ES-I3 (cell line): ENCODE data around the gene PHRF1.

Experiments
- H3K36me3 ChIP-seq: 2 replicates; pipeline ENCODE4 v1.6.1; 2013; ENCODE audit warnings: mild to moderate bottlenecking, low read length, control low read depth, moderate library complexity; ENCODE audit not compliant: insufficient read depth
- H3K4me1 ChIP-seq: 2 replicates; pipeline ENCODE4 v1.6.1; 2013; ENCODE audit warnings: mild to moderate bottlenecking, control low read depth, low read length; ENCODE audit not compliant: insufficient read depth
- H3K9ac ChIP-seq: 2 replicates; pipeline ENCODE4 v1.6.1; 2013; ENCODE audit warnings: low read depth, mild to moderate bottlenecking, low read length, moderate library complexity
- H3K9me3 ChIP-seq: 2 replicates; pipeline ENCODE4 v1.6.1; 2013; ENCODE audit warnings: mild to moderate bottlenecking, low read length, moderate library complexity; ENCODE audit not compliant: control insufficient read depth, insufficient read depth

PHRF1 gene

DNA sequence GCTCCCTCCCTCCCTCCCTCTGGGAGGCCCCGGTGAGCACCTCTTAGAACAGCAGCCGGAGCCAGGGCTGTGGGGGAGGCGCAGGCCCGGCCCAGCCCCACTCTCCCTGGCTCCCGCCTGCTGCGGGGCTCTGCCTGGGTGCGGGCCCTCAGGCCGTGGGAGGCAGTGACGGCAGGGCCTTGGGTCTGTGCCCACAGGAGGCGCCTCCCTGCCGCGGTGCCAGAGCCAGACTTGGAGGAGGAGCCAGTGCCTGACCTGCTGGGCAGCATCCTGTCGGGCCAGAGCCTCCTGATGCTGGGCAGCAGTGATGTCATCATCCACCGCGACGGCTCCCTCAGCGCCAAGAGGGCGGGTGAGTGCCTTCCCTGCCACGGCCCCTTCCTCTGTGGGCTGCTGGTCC, 30.0 kb downstream of the PHRF1 start:
- H3K36me3 ChIP-seq: peaks cover 30% of the 10 kb centered on the region
- H3K9me3 ChIP-seq: no peaks in the 10 kb centered on the region
- no peaks in the 10 kb centered on the region for H3K4me1 ChIP-seq
- H3K9ac ChIP-seq: no peak overlapping the region

DNA sequence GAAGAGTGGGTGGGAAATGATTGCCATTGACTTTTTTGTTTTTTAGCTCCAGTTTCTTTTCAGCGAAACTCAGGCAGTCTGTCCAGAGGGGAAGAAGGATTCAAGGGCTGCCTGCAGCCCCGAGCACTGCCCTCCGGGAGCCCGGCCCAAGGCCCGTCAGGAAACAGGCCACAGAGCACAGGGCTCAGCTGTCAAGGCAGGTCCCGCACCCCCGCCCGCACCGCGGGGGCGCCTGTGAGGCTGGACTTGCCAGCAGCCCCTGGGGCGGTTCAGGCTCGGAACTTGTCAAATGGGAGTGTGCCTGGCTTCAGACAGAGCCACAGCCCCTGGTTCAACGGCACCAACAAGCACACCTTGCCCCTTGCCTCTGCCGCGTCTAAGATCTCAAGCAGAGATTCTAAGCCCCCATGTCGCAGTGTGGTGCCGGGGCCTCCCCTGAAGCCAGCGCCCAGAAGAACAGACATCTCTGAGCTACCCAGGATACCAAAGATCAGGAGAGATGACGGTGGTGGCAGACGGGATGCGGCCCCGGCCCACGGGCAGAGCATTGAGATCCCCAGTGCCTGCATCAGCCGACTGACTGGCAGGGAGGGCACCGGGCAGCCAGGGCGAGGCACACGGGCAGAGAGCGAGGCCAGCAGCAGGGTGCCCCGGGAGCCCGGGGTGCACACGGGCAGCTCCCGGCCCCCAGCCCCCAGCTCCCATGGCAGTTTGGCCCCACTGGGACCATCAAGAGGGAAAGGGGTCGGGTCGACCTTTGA, 30.9 kb downstream of the PHRF1 start:
- Histone ChIP-seq H3K9ac (no peak overlapping the region), H3K9me3 (no peaks in the 10 kb centered on the region), H3K4me1 (no peaks in the 10 kb centered on the region), H3K36me3 (peaks cover 26% of the 10 kb centered on the region)

DNA sequence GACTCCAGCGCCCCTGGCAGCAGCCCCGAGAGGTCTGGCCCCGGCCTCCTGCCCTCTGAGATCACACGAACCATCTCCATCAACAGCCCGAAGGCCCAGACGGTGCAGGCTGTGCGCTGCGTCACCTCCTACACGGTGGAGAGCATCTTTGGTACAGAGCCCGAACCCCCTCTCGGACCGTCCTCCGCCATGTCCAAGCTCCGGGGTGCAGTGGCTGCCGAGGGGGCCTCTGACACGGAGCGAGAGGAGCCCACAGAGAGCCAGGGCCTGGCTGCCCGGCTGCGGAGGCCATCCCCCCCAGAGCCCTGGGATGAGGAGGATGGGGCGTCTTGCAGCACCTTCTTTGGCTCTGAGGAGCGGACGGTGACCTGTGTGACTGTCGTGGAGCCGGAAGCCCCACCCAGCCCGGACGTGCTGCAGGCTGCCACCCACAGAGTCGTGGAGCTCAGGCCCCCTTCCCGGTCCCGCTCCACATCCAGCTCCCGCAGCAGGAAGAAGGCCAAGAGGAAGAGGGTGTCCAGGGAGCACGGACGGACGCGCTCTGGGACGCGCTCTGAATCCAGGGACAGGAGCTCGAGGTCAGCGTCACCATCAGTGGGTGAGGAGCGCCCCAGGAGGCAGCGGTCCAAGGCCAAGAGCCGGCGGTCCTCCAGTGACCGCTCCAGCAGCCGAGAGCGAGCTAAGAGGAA, 31.8 kb downstream of the PHRF1 start:
- H3K36me3 ChIP-seq: peaks cover 27% of the 10 kb centered on the region
- H3K9ac ChIP-seq: no peak overlapping the region
- no peaks in the 10 kb centered on the region; the same call in 1 of the 2 replicates for H3K4me1 ChIP-seq
- no peaks in the 10 kb centered on the region for H3K9me3 ChIP-seq

DNA sequence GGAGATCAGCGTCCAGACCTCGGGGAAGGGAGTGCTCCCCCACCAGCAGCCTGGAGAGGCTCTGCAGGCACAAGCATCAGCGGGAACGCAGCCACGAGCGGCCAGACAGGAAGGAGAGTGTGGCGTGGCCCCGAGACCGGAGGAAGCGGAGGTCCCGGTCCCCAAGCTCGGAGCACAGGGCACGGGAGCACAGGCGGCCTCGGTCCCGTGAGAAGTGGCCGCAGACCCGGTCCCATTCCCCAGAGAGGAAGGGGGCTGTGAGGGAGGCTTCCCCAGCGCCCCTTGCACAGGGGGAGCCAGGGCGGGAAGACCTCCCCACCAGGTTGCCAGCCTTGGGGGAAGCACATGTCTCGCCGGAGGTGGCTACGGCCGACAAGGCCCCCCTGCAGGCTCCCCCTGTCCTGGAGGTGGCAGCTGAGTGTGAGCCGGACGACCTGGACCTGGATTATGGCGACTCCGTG, 32.6 kb downstream of the PHRF1 start:
- H3K9me3 ChIP-seq: no peaks in the 10 kb centered on the region
- H3K4me1 ChIP-seq: no peaks in the 10 kb centered on the region; the same call in 1 of the 2 replicates
- peaks cover 27% of the 10 kb centered on the region for H3K36me3 ChIP-seq
- no peak overlapping the region for H3K9ac ChIP-seq

DNA sequence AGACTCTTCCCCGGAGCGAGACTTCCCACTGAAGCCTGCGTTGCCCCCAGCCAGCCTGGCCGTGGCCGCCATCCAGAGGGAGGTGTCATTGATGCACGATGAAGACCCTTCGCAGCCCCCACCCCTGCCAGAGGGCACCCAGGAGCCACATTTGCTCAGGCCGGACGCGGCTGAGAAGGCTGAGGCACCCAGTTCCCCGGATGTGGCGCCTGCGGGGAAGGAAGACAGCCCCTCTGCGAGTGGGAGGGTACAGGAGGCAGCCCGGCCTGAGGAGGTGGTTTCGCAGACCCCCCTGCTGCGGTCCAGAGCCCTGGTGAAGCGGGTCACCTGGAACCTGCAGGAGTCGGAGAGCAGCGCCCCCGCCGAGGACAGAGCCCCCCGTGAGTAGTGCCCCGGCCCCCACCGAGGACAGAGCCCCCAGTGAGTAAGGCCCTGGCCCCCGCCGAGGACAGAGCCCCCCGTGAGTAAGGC, 33.1 kb downstream of the PHRF1 start:
- Histone ChIP-seq H3K9ac (no peak overlapping the region), H3K9me3 (no peaks in the 10 kb centered on the region), H3K36me3 (peaks cover 22% of the 10 kb centered on the region), H3K4me1 (no peaks in the 10 kb centered on the region; the same call in 1 of the 2 replicates)

DNA sequence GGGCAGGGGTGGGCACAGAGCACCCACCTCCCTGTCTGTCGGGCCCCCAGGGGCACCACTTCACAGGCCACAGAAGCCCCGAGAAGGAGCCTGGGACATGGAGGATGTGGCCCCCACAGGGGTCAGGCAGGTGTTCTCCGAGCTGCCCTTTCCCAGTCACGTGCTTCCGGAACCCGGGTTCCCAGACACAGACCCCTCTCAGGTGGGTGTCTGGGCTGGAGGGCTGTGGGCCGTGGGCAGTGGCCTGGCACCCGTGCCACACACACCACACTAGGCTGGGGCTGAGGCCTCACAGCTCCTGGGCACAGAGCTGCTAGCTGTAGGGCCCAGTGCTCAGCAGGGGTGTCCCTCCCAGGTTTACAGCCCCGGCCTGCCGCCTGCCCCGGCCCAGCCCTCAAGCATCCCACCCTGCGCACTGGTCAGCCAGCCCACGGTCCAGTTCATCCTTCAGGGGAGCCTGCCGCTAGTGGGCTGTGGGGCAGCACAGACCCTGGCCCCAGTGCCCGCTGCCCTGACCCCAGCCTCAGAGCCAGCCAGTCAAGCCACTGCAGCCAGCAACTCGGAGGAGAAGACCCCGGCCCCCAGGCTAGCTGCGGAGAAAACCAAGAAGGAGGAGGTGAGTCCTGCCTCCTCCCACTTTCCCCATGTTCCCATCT, 34.0 kb downstream of the PHRF1 start:
- peaks cover 15% of the 10 kb centered on the region for H3K36me3 ChIP-seq

DNA sequence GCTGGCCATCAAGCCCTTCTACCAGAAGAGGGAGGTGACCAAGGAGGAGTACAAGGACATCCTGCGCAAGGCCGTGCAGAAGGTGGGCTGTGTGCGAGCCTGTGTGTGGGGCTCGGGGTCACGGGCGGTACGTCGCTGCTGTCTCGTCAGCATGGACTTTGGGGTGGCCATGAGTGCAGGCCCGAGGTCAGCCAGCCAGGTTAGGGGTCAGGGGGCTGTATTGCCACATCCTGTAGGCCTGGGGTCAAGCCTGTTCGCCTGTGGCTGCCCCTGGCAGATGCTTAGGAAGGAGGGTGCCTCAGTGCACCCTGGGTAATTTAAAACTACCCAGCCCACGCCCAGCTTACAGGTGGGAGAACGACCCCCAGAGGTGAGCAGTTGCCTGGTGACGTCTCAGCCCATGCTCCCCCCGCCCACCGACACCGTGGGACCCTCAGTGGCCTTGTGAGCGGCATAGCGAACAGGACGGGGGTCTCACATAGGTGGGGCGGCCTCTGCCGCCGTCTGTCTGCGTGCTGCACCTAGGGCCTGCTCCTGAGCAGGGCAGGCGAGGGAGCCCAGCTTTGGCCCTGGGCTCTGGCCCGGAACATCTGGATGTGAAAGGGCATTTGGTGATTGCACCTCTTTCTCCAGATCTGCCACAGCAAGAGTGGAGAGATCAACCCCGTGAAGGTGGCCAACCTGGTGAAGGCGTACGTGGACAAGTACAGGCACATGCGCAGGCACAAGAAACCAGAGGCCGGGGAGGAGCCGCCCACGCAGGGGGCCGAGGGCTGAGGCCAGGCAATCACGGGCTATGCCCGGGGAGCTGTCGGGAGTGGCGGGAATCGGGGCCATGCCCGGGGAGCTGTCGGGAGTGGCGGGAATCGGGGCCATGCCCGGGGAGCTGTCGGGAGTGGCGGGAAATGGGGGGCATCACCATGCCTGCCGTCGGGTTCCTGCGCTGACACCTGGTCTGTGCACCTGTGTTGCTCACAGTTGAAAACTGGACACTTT, 35.0 kb downstream of the PHRF1 start:
- H3K9me3 ChIP-seq: no peaks in the 10 kb centered on the region
- peaks cover 13% of the 10 kb centered on the region; the same call in 1 of the 2 replicates for H3K36me3 ChIP-seq
- H3K9ac ChIP-seq: no peak overlapping the region
- H3K4me1 ChIP-seq: no peaks in the 10 kb centered on the region; the same call in 1 of the 2 replicates

More for the DNA sequence above, 34.0 kb downstream of the PHRF1 start:
- Histone ChIP-seq H3K4me1 (no peaks in the 10 kb centered on the region; the same call in 1 of the 2 replicates), H3K9me3 (no peaks in the 10 kb centered on the region), H3K9ac (no peak overlapping the region)

DNA sequence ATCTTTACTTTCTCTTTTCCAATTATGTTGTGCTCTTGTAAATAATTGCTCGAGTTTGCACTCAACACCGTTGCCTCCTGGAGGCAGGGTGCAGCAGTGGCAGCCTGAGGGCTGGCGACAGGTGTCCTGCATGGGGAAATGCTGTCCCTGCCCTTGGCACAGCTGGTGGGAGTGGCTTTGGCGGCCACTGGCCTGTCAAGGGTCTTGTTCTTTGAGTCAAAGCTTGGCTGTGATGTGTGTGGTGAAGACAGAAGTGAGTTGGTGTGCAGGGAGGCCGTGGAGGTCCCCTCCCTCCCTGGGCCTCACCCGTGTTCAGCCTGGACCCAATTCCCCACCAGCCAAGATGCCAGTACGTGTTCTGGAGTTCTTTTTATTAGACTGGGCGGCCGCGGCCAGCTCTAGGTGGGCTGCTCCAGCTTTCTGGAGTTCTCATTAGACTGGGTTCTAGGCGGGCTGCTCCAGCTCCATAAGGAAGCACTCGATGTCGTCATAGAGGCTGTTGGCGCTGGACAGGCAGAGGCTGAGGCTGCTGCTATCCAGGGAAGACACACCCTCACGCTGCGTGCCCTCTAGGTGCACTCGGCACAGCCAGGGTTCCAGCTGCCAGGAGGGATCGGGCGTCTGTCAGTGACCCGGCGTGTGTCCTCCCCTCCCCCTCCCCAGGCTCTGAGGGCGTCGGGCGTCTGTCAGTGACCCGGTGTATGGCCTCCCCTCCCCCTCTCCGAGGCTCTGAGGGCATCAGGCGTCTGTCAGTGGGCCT, 36.1 kb downstream of the PHRF1 start:
- Histone ChIP-seq H3K4me1 (no peaks in the 10 kb centered on the region; the same call in 1 of the 2 replicates), H3K9me3 (no peaks in the 10 kb centered on the region), H3K9ac (no peak overlapping the region), H3K36me3 (peaks cover 7% of the 10 kb centered on the region; the same call in 1 of the 2 replicates)

DNA sequence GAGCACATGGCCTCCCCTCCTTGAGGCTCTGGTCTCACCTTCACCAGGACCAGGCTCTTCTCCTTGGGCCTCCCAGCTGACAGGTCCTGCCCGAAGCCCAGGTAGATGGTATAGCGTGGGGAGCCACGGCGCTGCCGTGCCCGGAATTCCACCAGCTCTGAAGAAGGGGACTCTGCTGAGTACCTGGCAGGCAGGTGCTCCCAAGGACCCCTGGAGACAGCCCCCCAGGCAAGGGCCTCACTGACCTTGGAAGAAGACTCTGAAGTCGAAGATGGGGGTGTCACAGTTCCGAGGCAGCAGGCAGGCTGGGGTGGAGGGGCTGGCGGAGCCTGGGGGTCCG, 36.7 kb downstream of the PHRF1 start:
- Histone ChIP-seq H3K4me1 (no peaks in the 10 kb centered on the region; the same call in 1 of the 2 replicates), H3K9ac (no peak overlapping the region), H3K9me3 (no peaks in the 10 kb centered on the region), H3K36me3 (peaks cover 7% of the 10 kb centered on the region; the same call in 1 of the 2 replicates)

DNA sequence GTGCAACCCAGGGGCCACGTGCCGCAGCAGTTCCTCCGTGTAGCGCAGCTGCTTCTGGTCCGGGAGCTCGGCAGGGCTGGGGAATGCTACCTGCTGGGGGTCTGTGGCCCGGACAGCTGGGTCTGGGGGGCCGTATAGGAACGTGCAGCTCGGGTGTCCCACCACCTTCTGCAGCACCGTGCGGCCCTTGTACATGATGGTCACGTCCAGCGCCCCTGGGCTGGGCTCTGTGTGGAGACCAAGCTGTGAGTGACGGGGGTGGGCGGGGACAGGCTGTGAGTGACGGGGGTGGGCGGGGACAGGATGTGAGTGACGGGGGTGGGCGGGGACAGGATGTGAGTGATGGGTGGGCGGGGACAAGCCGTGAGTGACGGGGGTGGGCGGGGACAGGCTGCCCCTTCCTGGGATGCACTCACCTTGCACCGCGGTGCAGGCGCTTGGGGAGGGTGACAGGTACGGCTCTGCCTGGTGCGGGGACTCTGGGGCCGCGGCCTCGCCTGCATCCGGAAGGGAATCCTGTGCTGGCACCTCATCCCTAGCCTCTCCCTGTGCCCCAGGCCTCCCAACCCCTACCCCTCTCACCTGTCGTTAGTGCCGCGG, 37.2 kb downstream of the PHRF1 start:
- H3K9ac ChIP-seq: no peak overlapping the region
- peaks cover 7% of the 10 kb centered on the region; the same call in 1 of the 2 replicates for H3K36me3 ChIP-seq

DNA sequence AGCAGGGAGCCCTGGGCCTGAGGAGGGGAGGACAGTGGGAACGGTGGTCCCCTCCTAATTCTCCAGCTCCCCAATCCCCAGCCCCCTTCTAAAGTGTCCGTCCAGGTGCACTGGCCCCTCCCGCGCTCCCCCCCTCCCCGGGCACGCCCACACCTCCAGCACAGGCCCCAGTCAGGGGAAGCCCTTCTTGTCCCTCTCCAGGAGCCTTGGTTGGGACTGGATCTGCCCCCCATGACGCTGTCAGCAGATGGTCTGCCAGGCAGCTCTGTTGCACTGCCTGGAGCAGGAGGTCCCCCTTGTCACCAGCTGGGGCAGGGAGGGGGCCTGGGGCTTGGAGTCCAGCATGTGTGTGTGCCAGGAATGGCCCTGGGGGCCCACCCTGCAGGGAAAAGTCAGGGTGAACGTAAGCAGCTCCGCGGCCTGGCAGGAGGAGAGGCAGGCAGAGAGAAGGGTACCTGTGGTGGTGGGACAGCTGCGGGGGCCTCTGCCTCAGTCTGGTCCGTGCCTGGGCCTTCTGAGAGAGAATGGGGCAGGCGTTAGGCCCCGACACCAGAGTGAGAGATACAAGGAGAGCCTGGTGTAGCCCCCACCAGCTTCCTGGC, 37.9 kb downstream of the PHRF1 start:
- peak overlapping the region; percentile 84; the same call in 1 of the 2 replicates for H3K9ac ChIP-seq
- peaks cover 7% of the 10 kb centered on the region; the same call in 1 of the 2 replicates for H3K36me3 ChIP-seq
- no peaks in the 10 kb centered on the region; the same call in 1 of the 2 replicates for H3K4me1 ChIP-seq
- H3K9me3 ChIP-seq: no peaks in the 10 kb centered on the region

More for the DNA sequence above, 37.2 kb downstream of the PHRF1 start:
- Histone ChIP-seq H3K4me1 (no peaks in the 10 kb centered on the region; the same call in 1 of the 2 replicates), H3K9me3 (no peaks in the 10 kb centered on the region)
